ENCODE results near the gene EIF4B. TPM values are rescaled to one million over a fixed set of nuclear protein-coding genes. Genes with fewer than 3 reads are reported as not detected.

Gene EIF4B
- polyA plus RNA-seq, 1 donor (not counting 4 experiments of a cell fraction or from before 2014, with no cell fraction given): 422 TPM

- FAIRE-seq (no peak), DNase-seq (ENCODE audit: low read depth, low spot score) (no peak)
- Histone ChIP-seq H3K27ac (ENCODE audit: control insufficient read depth, insufficient read depth, low read length) (no peak overlapping the region), H4K20me1 (ENCODE audit: control insufficient read depth, extremely low read depth, insufficient read depth, low read length) (no peaks in the 10 kb centered on the region), H3K4me1 (ENCODE audit: control insufficient read depth, extremely low read depth, insufficient read depth, low read length) (peaks cover 4% of the 10 kb centered on the region), H3K4me2 (ENCODE audit: control insufficient read depth, extremely low read depth, insufficient read depth, low read depth, low read length) (no peak overlapping the region), H3K9ac (ENCODE audit: control insufficient read depth, extremely low read depth, insufficient read depth, low read length) (no peak overlapping the region), H2AFZ (ENCODE audit: control insufficient read depth, low read length) (no peak overlapping the region), H3K9me3 (ENCODE audit: control insufficient read depth, low read depth, low read length) (no peaks in the 10 kb centered on the region), H3K4me3 (ENCODE audit: control insufficient read depth in 2 of 3, extremely low read depth in 1 of 3, insufficient read depth in 2 of 3, low read depth in 1 of 3, low read length in 3 of 3) (no peak overlapping the region), H3K9me1 (ENCODE audit: control insufficient read depth, extremely low read depth, insufficient read depth, low read length) (no peaks in the 10 kb centered on the region), H3K27me3 (ENCODE audit: control insufficient read depth, extremely low read depth, insufficient read depth, low read length) (no peaks in the 10 kb centered on the region), H3K79me2 (ENCODE audit: control insufficient read depth, insufficient read depth, low read length) (no peaks in the 10 kb centered on the region), H3K36me3 (ENCODE audit: control insufficient read depth in 2 of 2, extremely low read depth in 1 of 2, insufficient read depth in 2 of 2, low read length in 2 of 2) (peaks cover 0 to 3% of the 10 kb centered on the region in 2 experiments)
- TF ChIP-seq EZH2 (IDR thresholded peaks at IDR 0.05; ENCODE audit: low read length) (no peak), CTCF (optimal IDR thresholded peaks at IDR 0.05 in 1 of 3, IDR thresholded peaks at IDR 0.05 in 1 of 3, conservative IDR thresholded peaks at IDR 0.05 in 1 of 3; ENCODE audit: extremely low read depth in 1 of 3, insufficient read depth in 2 of 3, low read length in 3 of 3) (no peak)
- dilution Hi-C loops (cut with MboI; ENCODE audit: extremely low pct_ligation_motif_present, low sequenced_read_pairs): no loop called here
These were observed 53.3 kb downstream of the EIF4B start for GRCh38 chr12:53059434-53060063.

GRCh38 chr12:53060064-53060720 is 53.9 kb downstream of the EIF4B start:
- Histone ChIP-seq H3K27ac (ENCODE audit: control insufficient read depth, insufficient read depth, low read length) (no peak overlapping the region), H4K20me1 (ENCODE audit: control insufficient read depth, extremely low read depth, insufficient read depth, low read length) (no peaks in the 10 kb centered on the region), H3K4me3 (ENCODE audit: control insufficient read depth in 2 of 3, extremely low read depth in 1 of 3, insufficient read depth in 2 of 3, low read depth in 1 of 3, low read length in 3 of 3) (no peak overlapping the region), H3K79me2 (ENCODE audit: control insufficient read depth, insufficient read depth, low read length) (no peaks in the 10 kb centered on the region), H3K9me1 (ENCODE audit: control insufficient read depth, extremely low read depth, insufficient read depth, low read length) (no peaks in the 10 kb centered on the region), H3K9me3 (ENCODE audit: control insufficient read depth, low read depth, low read length) (no peaks in the 10 kb centered on the region), H3K36me3 (ENCODE audit: control insufficient read depth in 2 of 2, extremely low read depth in 1 of 2, insufficient read depth in 2 of 2, low read length in 2 of 2) (peaks cover 5 to 6% of the 10 kb centered on the region in 2 experiments), H3K9ac (ENCODE audit: control insufficient read depth, extremely low read depth, insufficient read depth, low read length) (no peak overlapping the region), H3K4me2 (ENCODE audit: control insufficient read depth, extremely low read depth, insufficient read depth, low read depth, low read length) (no peak overlapping the region), H3K4me1 (ENCODE audit: control insufficient read depth, extremely low read depth, insufficient read depth, low read length) (no peaks in the 10 kb centered on the region), H2AFZ (ENCODE audit: control insufficient read depth, low read length) (no peak overlapping the region), H3K27me3 (ENCODE audit: control insufficient read depth, extremely low read depth, insufficient read depth, low read length) (no peaks in the 10 kb centered on the region)
- DNase-seq (ENCODE audit: low read depth, low spot score) (no peak), FAIRE-seq (no peak)
- TF ChIP-seq EZH2 (IDR thresholded peaks at IDR 0.05; ENCODE audit: low read length) (no peak), CTCF (optimal IDR thresholded peaks at IDR 0.05 in 1 of 3, IDR thresholded peaks at IDR 0.05 in 1 of 3, conservative IDR thresholded peaks at IDR 0.05 in 1 of 3; ENCODE audit: extremely low read depth in 1 of 3, insufficient read depth in 2 of 3, low read length in 3 of 3) (no peak)
- dilution Hi-C loops (cut with MboI; ENCODE audit: extremely low pct_ligation_motif_present, low sequenced_read_pairs): no loop called here
